HG02678 (cell line): Measurements from ENCODE around the gene ATF4.

ENCODE experiments used
- ATAC-seq: cut with Tn5 transposase; IDR thresholded peaks from one replicate; pipeline ENCODE4 v1.9.1; 2021; ENCODE audit warnings: mild to moderate bottlenecking, moderate library complexity; ENCODE audit not compliant: unreplicated experiment

The ATF4 gene

DNA sequence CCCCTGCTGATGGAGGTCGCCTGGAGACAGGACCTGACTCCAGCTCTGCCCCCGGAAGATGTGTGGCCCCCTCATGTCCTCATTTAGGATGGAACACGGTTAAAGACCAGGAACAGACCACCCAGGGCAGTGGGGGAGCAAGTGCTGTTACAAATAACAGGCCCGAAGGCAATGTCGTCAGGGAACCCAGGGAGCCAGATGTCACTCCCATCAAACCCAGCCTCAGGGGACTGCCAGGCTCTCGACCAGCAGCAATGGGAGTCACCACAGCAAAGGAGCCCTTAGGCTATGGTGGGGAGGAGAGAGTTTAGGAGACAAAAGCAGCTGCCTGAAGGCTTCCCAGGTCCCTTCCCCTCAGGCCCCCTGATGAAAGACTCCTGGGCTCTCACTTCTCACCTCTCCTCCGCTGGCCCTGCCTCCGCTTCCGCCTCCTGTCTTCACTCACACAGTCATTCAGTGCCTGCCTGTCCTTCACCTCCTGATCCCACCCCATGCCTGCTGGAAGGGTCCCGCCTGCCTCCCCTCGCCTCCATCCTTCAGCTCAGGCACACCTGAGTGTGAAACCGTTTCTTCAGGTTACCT, 7.8 kb downstream of the ATF4 start:
- no peak for ATAC-seq

DNA sequence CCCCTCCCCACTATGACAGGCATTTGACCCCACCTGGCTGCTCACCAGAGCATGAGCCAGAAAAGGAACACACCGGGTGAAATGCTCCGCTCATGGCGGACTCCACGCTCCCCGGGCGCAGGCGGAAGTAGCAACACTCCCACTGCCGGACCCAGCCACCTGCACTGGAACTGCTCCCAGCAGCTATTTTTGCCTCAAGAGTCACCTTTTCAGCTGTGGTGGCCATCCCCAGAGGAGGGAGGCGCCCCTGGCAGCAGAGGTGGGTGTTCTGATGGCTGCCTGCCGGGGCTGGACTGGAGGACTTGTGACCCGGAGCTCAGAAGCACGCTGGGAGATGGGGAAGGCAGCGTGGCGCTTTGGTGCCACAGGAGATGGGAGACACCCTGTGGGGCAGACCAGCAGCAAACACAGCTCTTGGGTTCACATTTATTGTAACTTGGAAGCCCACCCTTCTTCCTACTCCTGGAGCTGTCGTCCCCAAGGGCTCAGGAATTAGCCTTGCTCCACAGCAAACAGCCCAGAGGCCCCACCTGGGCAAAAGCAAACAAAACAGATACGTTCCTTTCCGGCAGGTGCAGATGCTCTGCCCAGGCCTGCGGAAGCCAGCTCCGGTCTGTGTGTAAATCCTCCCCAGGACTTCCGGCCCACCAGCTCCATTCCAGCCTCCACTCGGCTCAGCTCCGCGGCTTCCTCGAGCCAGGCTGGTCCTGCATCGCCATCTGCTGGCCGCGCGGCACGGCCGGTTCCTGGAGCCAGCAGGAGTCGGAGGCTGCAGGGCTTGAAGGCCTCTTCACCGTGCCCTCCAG, 8.5 kb downstream of the ATF4 start:
- peak; percentile 28 for ATAC-seq

DNA sequence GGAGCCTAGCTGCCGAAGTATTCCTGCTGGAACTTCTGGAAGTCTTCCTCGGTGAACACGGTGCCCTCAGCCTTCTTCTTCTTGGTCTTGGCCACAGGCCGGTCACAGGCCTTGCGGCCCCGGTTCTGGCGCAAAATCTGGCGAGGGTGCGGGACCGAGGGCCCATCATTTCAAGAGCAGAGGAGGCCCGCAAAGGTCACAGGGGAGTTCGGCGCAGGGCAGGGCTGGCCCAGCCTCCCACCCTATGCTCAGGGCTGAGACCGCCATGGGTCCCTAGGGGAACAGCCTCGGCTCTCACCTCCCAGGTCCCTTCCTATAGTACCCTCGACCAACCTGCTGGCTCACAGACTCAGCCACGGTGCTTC, 9.1 kb downstream of the ATF4 start:
- ATAC-seq = no peak

DNA sequence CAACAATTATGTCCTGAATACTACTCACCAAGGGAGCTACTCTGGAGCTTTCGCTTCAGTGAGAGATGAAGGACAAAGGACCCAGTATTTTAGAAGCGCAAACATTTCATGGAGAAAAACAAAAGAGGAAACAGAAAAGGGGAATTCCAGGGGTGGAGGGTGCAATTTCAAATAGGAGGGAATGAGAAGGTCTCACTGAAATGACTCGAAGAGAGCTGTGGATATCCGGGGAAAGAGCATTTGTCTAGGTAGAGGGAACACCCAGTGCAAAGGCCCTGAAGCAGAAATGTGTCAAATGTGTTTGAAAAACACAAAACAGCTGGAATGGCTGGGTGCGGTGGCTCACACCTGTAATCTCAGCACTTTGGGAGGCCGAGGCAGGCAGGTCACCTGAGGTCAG, 9.8 kb downstream of the ATF4 start:
- no peak for ATAC-seq

DNA sequence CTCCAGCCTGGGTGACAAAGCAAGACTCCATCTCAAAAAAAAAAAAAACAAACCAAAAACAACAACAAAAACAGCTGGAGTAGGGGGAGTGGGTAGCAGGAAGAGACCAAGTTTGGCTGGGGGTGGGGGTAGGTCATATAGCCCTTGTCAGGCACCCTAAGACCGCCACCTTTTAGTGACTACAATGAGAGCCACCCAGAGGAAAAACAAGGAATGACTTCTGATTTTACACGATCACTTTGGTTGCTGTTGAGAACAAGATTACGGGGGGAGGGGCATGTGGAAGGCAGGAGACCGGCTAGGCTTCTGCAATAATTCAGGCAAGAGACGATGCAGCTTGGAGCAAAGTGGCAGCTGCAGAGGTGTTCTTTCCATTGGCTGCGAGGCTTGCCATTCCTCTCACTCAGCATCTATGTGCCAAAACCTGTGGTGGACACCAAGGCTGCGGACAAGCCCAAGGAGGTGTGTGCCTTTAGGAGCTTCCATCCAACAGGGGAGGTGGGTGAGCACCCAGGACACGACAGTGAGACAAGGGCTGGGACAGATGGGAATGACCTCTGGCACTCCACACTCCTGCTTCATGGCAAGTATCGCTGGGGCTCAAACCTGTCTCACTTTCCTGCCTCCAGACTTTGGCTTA, 10.4 kb downstream of the ATF4 start:
- no peak for ATAC-seq

DNA sequence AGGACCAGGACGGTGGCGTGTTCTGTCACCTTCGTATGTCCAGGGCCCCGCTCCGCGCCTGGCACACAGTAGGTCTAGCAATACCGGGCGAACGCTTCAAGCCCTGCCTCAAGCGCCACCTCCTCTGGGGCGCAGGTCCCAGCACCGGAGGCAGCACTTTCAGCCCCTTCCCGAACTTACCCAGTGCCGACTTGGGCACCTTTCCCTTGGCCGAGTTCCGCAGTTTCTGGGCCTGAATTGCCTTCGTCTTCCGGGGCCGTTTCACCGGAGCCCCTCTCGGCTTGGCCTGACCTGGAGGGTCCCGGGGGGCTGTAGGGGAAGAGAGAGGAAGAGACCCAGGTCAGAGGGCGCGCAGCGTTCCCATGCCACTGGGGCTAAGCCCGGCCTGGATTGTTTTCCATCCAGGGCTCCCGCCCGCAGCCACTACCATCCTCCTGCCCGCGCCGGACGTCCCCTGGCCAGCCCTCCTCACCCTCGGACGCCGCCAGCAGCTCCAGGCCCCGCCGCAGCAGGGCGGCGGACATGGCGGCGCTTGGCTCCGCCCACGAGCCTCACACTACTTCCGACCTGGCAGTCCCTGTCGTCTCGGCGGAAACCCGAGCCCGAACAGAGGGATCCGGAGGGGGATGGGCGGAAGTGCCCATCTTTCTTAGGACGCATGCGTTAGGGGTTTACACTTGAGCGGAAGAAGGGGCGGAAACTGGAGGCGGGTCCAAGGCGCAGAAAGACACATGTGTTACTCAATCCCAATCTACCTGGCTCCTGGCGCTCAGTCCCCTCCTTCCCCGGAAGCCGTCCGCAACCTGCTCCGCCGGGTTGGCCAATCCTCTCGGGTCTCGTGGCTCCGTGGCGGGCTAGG, 12.1 kb downstream of the ATF4 start, which contains the start of gene RPS19BP1:
RPS19BP1 (minus strand) TSS at position 534 of the 859 bp plus-strand sequence; CDS start at position 524, 10 bp downstream.
- peak; percentile 82 for ATAC-seq

DNA sequence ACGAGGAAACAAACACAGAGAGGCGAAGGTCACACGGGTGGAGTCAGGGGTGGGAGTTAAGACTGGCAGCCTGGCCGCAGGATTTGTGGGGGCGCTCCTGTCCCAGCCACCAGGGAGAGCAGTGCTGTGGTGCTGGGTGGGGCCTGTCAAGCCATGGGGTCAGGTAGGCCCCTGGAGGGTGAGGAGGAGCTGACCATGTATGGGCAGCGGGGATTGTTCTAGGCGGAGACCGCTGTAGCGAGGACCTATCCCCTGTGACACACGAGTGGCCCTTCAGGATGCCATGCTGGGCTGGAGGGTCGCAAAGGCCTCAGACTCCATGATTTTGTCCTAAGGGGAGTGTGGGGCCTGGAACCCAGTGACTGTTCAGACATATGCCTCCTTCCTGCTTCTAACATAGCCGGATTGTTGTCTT, 13.7 kb downstream of the ATF4 start:
- ATAC-seq = no peak

DNA sequence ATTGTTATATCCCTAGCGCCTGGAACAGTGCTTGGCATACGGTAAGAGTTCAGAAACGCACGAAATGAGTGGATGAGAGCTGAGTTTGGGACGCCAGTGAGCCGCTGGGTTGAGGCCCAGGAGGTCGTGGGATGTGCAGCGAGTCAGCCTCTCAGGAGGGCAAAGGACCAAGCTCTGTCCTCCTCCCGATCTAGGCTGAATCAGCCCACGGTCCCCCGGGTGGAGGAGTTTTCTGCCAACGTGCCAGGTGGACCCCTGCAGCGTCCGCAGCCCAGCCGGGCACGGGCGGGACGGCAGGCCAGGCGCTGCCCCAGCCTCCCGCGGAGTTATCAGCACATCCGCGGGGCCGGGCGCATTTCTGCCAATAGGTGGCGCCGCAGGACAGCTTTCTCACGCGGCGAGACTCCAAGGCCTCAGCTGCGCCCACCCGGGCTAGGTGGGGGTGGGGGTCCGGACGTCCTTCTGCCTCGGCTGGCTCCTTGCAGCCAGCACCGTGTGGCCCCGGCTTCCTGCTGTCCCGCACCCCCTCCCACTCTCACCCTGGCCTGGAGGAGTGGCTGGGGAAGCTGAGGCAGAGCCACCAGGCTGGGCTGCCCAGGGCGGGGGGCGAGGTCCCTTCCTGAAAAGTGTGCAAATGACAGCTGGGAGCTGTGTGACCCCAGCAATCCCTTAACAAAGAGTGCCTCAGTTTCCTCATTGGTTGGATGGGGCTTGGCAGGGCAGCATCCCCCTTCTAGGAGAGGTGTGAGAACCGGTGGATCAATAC, 14.4 kb downstream of the ATF4 start:
- no peak for ATAC-seq

DNA sequence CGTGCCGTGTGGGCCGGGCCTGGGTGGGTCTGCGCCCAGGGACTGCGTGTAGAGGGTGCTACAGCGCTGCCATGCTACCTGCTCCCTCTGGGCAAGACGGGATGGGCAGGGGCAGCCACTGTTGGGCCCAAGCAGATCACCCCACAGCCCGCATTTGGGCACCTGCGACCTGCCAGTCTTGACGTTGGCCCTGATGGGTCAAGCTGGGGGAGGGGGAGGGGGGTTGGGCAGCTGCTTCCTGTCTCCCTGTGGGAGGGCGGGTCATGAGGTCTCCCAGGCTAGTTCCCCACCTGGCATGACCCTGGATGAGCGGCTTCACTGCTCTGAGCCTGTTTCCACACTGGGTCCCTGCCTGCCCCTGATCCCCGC, 15.0 kb downstream of the ATF4 start:
- no peak for ATAC-seq

DNA sequence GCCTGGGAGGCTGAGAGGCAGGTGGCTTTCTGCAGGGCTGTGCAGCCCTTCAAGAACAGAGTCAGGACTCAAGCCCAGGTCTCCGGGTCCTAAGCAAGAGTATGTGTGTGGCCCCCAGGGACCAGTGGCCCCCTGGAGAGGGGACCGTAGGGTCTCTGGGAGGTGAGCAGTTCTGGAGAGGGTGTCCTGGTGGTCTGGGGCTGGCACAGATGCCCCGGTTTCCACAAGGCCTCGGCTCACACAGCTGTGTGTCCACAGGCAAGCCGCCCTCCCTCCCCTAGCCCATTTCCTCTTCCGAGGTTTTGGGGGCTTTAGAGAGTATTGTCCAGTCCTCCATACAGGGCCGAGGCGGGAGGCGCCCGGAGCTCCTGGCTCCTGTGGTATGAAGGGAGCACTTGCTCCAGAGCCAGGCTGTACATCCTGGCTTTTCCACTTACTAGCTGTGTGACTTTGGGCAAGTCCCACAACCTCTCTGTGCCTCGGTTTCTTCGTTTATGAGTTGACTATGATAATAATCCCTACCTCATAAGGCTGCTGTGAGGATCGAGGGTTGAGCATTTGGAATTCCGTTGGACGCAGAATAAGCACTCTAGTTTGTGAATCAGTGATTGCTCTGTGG, 15.6 kb downstream of the ATF4 start:
- no peak for ATAC-seq

DNA sequence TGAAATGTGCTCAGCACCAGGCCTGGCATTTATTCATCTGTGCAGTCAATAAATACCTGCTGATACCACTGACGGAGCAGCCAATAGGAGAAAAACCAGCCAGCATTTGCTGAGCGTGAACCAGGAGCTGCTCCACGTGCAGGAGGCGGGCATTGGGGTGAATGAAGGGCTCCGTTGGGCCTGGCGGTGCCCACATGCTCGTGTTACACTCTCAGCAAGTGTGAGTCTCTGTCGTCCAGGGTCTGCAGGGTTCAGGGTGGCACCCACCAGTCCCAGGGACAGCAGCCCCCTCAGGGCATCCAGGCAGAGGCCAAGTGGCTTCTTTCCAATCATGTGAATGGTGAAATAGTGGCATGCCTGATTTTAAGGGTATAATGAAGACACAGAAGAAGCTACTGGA, 16.3 kb downstream of the ATF4 start:
- ATAC-seq = no peak

DNA sequence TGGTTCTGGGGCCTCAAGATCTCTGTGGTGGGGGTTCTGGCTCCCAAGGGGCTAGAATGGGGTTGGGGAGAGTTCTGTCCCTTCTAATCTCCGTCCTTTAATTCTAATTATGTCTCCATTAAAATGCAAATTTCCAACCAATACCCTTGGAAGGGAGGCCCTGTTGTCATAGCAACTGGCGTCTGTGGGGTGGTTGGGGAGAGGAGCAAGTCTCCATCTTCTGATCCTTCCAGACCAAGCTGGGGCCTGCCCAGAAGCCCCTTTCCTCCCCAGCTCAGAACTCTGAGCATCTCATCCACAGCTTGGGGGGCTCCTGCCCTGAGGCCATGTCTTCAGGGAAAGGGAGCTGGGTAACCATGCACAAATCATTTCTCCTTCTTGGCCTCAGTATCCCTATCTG, 17.6 kb downstream of the ATF4 start:
- ATAC-seq = no peak

DNA sequence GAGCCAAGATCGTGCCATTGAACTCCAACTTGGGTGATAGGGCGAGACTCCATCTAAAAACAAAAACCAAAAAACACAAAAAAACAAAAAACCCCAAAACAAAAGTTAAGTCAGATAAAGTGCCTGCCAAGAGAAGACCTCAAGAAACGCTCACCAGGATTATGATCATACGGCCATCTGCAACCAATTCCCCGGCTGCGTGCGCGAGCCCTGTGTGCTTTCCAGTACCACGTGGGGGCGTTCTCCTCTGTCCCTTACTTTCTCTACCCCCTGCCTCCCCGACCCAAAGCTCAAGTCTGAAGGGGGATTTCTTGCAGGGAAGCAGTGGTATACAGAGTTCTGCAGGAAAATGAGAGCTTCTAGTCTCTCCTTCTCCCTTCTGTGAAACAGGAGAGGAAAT, 22.7 kb downstream of the ATF4 start:
- ATAC-seq = no peak

DNA sequence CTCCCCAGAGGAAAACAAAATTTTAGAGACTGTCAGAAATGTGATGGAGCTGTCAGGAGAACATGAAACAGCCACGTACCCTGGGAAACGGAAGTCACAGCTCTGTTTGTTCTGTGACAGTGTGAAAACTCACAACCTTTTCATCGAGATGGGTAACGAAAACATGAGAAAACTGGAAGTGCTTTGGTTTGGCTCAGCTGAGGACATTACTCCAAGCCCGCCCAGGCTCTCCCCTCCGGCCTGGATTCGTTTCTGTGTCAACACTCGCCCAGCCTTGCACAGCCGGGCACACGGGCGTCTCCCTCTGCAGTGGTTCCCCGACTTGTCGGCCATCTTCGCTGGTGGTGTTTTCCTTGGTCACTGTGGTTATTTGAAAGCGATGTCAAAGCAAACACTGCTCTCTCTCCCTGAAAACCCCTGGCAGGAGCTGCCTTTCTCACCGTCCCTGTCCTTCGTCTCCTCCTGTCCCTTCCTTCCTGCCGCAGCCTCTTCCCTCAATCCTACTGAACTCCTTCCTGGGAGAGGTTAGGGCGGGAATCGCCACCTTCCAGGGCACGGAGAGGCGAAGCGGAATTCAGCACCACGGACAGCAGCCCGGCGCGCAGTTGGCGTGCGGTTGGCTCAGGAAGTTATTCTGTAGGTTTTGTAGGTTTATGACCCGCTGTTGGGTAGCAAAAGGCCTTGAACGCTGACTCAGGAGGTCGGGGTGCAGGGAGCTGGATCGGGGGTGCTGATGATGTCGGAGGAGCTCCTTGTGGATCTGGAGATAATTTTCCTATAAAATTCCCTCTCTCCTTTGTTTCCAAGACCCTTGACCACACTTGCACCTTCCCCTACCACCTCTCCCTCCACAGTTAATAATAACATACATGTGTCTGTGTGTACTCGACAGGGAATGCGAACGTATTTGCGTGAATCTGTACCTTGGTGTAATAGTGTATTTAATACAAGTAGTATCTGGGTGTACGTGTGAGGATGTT, 25.3 kb downstream of the ATF4 start:
- ATAC-seq = no peak

DNA sequence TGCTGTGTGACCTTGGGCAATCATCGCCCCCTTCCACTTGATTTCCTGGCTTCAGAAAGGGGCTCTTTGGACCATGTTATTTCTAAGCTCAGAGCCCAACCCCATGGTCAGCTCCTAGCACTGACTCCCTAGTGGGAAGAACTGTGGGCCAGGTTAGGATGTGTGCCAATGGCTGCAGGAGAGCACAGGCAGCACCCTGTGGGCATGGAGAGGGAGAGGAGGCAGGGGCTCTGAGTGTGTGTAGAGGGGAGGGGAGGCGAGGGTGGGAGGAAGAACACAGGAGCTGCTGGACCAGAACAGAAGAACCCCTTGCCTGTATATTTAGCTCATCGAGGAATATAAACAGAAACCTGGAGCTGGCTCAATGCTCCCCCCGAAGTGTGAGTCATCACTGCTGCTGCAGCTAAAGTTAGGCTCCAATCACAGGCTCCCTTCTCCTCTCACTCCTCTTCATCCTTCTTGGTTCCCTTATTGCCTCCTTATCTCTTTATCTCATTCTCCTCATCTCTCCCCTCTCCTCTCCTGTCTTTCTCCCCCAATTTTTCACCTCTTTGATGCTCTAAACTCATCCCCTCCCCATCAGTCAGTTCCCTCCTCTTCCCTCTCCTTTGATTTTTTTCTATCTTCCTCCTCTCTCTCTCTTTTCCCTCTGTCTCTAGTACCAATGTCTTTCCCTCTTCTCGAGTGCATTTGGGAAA, 26.7 kb downstream of the ATF4 start:
- no peak for ATAC-seq

DNA sequence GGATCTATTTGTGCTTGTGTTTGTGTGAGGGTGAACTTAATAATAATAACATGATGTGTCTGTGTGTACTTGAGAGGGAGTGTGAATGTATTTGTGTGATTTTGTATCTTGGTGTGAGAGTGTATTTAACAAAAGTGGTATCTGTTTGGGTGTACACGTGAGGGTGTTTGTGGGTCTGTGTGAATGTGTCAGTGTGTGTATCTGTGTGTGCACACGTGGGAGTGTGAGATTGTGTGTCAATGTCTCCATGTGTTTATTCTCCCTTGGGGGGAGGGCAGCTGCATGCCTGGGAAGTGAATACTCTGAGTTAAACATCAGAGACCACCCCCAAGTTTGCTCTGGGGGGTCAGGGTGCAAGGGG, 27.2 kb downstream of the ATF4 start:
- ATAC-seq = no peak

DNA sequence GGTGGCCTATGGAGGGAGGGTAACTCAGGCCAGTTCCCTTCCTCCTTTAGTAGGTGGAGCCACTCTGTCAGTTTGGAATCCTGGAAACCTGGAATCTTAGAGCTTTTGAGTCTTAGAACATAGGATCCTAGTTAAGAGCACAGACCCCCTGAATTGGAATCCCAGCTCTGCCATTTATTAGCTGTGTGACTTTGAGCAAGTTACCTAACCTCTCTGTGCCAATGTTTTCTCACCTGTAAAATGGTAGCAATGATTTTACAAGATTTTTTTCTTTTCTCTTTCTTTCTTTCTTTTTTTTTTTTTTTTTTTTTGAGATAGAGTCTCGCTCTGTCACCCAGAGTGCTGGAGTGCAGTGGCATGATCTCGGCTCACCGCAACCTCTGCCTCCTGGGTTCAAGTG, 33.1 kb downstream of the ATF4 start:
- no peak for ATAC-seq

DNA sequence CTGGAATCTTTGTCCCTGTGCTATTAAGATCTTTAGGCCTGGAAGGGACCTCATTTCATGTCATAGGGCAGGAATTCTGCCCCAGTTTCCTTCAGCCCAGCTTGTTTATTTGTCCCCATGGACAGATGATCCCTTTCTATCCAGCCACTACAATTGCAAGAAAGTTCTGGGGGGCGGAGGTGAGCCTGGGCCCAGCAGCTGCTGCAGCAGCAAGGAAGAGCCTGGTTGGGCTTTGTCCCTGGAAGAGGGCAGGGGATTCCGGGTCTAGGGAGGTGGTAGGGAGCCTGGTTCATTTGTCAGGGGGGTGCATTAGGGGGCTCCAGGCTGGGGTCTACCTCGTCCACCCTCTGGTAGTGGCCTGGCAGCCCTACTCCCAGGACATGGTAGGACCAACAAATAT, 33.8 kb downstream of the ATF4 start:
- no peak for ATAC-seq
